Hindlimb muscle (tissue), 1 donor: Measurements from ENCODE around the gene LARP4B. TPM values are rescaled to one million over a fixed set of nuclear protein-coding genes. Genes with fewer than 3 reads are reported as not detected.
"Not testable (repeated sequence)": the region's sequence is repeated elsewhere in the genome, so short reads cannot be mapped to it uniquely, and the experiment has no call there.

Experiments used
- DNase-seq: peaks from one replicate; pipeline ENCODE4 v3.0.0-alpha.2; 2013
- polyA plus RNA-seq: library from polyadenylated mRNA; unstranded; fragments of 120-200 nt; gene quantifications from one replicate; pipeline ENCODE4 v1.2.1, GENCODE V29; 2013; ENCODE audit not compliant: insufficient read length

The LARP4B gene
- polyA plus RNA-seq, 1 donor: 91.2 TPM

- DNase-seq: no peak
These were observed 146.2 kb downstream of the LARP4B start for GRCh38 chr10:785089-785860.

GRCh38 chr10:784403-785088 is 147.0 kb downstream of the LARP4B start:
- peak; percentile 64 for DNase-seq

GRCh38 chr10:782751-783648 is 148.5 kb downstream of the LARP4B start:
- DNase-seq: no peak

GRCh38 chr10:780536-781524 is 150.7 kb downstream of the LARP4B start:
- no peak for DNase-seq

- DNase-seq: no peak
These were observed 152.7 kb downstream of the LARP4B start for GRCh38 chr10:778626-779330.

- DNase-seq: no peak
These were observed 153.5 kb downstream of the LARP4B start for GRCh38 chr10:777913-778479.

GRCh38 chr10:776772-777171 is 154.7 kb downstream of the LARP4B start:
- DNase-seq: no peak

- DNase-seq: no peak
These were observed 156.0 kb downstream of the LARP4B start for GRCh38 chr10:775245-776075.

GRCh38 chr10:774661-775244 is 156.8 kb downstream of the LARP4B start:
- no peak for DNase-seq

GRCh38 chr10:774223-774622 is 157.3 kb downstream of the LARP4B start:
- DNase-seq: no peak

- no peak for DNase-seq
These were observed 157.8 kb downstream of the LARP4B start for GRCh38 chr10:773562-774161.

GRCh38 chr10:772227-772637 is 159.3 kb downstream of the LARP4B start:
- no peak for DNase-seq

GRCh38 chr10:771647-772046 is 159.9 kb downstream of the LARP4B start:
- DNase-seq: no peak

- DNase-seq: no peak
These were observed 160.5 kb downstream of the LARP4B start for GRCh38 chr10:770975-771374.

- not testable (repeated sequence) for DNase-seq
These were observed 161.3 kb downstream of the LARP4B start for GRCh38 chr10:770048-770712.

GRCh38 chr10:767794-768193 is 163.7 kb downstream of the LARP4B start:
- no peak for DNase-seq

- no peak for DNase-seq
These were observed 164.3 kb downstream of the LARP4B start for GRCh38 chr10:767211-767610.

GRCh38 chr10:761376-761775 is 170.1 kb downstream of the LARP4B start:
- no peak for DNase-seq
